Fibroblast of lung (primary cell): Measurements from ENCODE around the gene USP46. TPM values are rescaled to one million over a fixed set of nuclear protein-coding genes. Genes with fewer than 3 reads are reported as not detected.

Experiments used
- DNase-seq, 2 donors: peaks; one replicate each; pipeline versions ENCODE4 v3.0.0 to v3.0.0-alpha.2; 2010; ENCODE audit warnings: low read depth in 2 of 2
- H2AFZ ChIP-seq: 2 replicates; pipeline ENCODE4 v1.5.1; 2012; ENCODE audit warnings: low read length, control low read depth, inconsistent platforms
- H3K27ac ChIP-seq: 2 replicates; pipeline ENCODE4 v1.5.1; 2011; ENCODE audit warnings: low read length, control low read depth; ENCODE audit not compliant: insufficient read depth
- H3K27me3 ChIP-seq: 2 replicates; pipeline ENCODE4 v1.5.1; 2011; ENCODE audit warnings: mild to moderate bottlenecking, low read length; ENCODE audit not compliant: control insufficient read depth, insufficient read depth
- H3K36me3 ChIP-seq: 2 replicates; pipeline ENCODE4 v1.5.1; 2011; ENCODE audit warnings: low read length; ENCODE audit not compliant: control insufficient read depth, insufficient read depth
- H3K4me1 ChIP-seq: 2 replicates; pipeline ENCODE4 v1.5.1; 2011; ENCODE audit warnings: low read length; ENCODE audit not compliant: control insufficient read depth, insufficient read depth; ENCODE audit errors: extremely low read depth
- H3K4me2 ChIP-seq: 2 replicates; pipeline ENCODE4 v1.5.1; 2011; ENCODE audit warnings: low read length, control low read depth; ENCODE audit not compliant: insufficient read depth; ENCODE audit errors: extremely low read depth
- H3K4me3 ChIP-seq, 4 experiments: fragments of 200-600 bp in 1 of 4; sonication (generic) in 1 of 4; replicated peaks in 1 of 4; 2 replicates each; pipeline ENCODE4 v1.5.1; 2011 to 2016; ENCODE audit warnings: low read length in 4 of 4, low read depth in 3 of 4, mild to moderate bottlenecking in 3 of 4, control low read depth in 2 of 4, inconsistent platforms in 1 of 4, mixed read lengths in 1 of 4; ENCODE audit not compliant: insufficient read depth in 1 of 4; ENCODE audit errors: control extremely low read depth in 1 of 4
- H3K79me2 ChIP-seq: 2 replicates; pipeline ENCODE4 v1.5.1; 2012; ENCODE audit warnings: mild to moderate bottlenecking, low read length, inconsistent platforms; ENCODE audit not compliant: control insufficient read depth, insufficient read depth
- H3K9ac ChIP-seq: 2 replicates; pipeline ENCODE4 v1.5.1; 2011; ENCODE audit warnings: mild to moderate bottlenecking, low read length, control low read depth; ENCODE audit not compliant: insufficient read depth
- H3K9me3 ChIP-seq: 2 replicates; pipeline ENCODE4 v1.5.1; 2012; ENCODE audit warnings: low read depth, low read length; ENCODE audit not compliant: control insufficient read depth, insufficient read depth
- H4K20me1 ChIP-seq: 2 replicates; pipeline ENCODE4 v1.5.1; 2011; ENCODE audit warnings: low read length; ENCODE audit not compliant: control insufficient read depth, insufficient read depth; ENCODE audit errors: extremely low read depth
- EZH2 ChIP-seq: IDR thresholded peaks from 2 replicates; pipeline ENCODE4 v1.5.1; 2012; ENCODE audit warnings: low read length, control low read depth, mild to moderate bottlenecking; ENCODE audit errors: missing control alignments
- polyA plus RNA-seq, 2 donors: library from polyadenylated mRNA; depleted of rRNA in 1 of 2; stranded (reverse) in 1 of 2; unstranded in 1 of 2; fragments of >200 nt; gene quantifications; 2 replicates each; pipeline ENCODE4 v1.2.1, GENCODE V29; 2011 to 2012; ENCODE audit warnings: missing spikeins in 1 of 2
- total RNA-seq: library from RNA; depleted of rRNA; stranded (reverse); fragments of >200 nt; gene quantifications from 2 replicates; pipeline ENCODE4 v1.2.1, GENCODE V29; 2014
- TF ChIP-seq, protein P1 (sequence below), 2 donors: IDR thresholded peaks in 1 of 2; conservative IDR thresholded peaks in 1 of 2; 1 replicate in 1 of 2; 2 replicates in 1 of 2; pipeline ENCODE4 v1.5.1; 2011 to 2012; ENCODE audit warnings: low read length in 2 of 2, control low read depth in 1 of 2, inconsistent platforms in 1 of 2, low read depth in 1 of 2, mild to moderate bottlenecking in 1 of 2

The USP46 gene
- total and polyA plus RNA-seq, 2 donors (not counting 1 experiment from before 2014, with no cell fraction given) = 14.4 to 21.8 TPM

DNA sequence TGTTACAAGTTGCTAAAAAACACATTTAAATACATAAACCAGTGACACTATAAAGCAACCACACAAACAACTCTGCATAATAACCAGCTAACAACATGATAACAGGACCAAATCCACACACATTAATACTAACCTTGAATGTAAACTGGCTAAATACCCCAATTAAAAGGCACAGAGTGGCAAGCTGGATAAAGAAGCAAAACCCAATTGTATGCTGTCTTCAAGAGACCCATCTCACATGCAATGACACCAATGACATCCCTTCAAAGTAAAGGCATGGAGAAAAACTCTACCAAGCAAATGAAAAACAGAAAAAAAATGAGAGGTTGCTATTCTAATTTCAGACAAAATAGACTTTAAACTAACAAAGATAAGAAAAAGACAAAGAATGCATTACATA, 34.4 kb upstream of the USP46 start:
- H3K9me3 ChIP-seq = no peaks in the 10 kb centered on the region
- H3K4me3 ChIP-seq = no peak overlapping the region
- H4K20me1 ChIP-seq = no peaks in the 10 kb centered on the region
- no peak for DNase-seq
- no peaks in the 10 kb centered on the region for H3K27me3 ChIP-seq
- H3K9ac ChIP-seq = no peak overlapping the region
- H2AFZ ChIP-seq = no peak overlapping the region
- no peak overlapping the region for H3K27ac ChIP-seq
- no peaks in the 10 kb centered on the region for H3K36me3 ChIP-seq
- TF ChIP-seq, protein P1, sequence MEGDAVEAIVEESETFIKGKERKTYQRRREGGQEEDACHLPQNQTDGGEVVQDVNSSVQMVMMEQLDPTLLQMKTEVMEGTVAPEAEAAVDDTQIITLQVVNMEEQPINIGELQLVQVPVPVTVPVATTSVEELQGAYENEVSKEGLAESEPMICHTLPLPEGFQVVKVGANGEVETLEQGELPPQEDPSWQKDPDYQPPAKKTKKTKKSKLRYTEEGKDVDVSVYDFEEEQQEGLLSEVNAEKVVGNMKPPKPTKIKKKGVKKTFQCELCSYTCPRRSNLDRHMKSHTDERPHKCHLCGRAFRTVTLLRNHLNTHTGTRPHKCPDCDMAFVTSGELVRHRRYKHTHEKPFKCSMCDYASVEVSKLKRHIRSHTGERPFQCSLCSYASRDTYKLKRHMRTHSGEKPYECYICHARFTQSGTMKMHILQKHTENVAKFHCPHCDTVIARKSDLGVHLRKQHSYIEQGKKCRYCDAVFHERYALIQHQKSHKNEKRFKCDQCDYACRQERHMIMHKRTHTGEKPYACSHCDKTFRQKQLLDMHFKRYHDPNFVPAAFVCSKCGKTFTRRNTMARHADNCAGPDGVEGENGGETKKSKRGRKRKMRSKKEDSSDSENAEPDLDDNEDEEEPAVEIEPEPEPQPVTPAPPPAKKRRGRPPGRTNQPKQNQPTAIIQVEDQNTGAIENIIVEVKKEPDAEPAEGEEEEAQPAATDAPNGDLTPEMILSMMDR (conservative IDR thresholded peaks at IDR 0.05 in 1 of 2, IDR thresholded peaks at IDR 0.05 in 1 of 2; ENCODE audit: low read depth in 1 of 2, low read length in 2 of 2) = no peak
- no peak for TF ChIP-seq EZH2
- H3K4me2 ChIP-seq = no peak overlapping the region
- H3K4me1 ChIP-seq = no peaks in the 10 kb centered on the region
- H3K79me2 ChIP-seq = no peaks in the 10 kb centered on the region

DNA sequence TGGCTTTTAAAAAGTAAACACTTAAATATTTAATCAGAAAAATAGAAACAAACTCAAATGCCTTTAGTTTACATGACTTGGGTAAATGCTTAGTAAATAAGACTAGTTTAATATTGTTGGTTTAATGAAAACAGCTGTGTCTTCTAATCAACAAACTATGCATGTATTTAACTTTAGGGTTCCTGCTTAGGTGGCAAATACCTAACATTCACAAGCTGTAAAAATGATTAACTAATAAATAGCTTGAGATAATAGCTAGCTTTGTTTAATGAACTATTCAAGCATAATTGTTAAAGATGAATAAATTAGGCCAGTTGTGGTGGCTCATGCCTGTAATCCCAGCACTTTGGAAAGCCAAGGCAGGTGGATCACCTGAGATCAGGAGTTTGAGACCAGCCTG, 30.0 kb upstream of the USP46 start:
- Histone ChIP-seq H3K4me1 (no peaks in the 10 kb centered on the region), H3K4me3 (no peak overlapping the region), H3K9ac (no peak overlapping the region), H3K79me2 (no peaks in the 10 kb centered on the region), H4K20me1 (no peaks in the 10 kb centered on the region), H3K9me3 (no peaks in the 10 kb centered on the region), H3K27ac (no peak overlapping the region), H3K4me2 (no peak overlapping the region), H3K27me3 (no peaks in the 10 kb centered on the region), H3K36me3 (no peaks in the 10 kb centered on the region), H2AFZ (no peak overlapping the region)
- no peak for TF ChIP-seq EZH2
- TF ChIP-seq, protein P1 (conservative IDR thresholded peaks at IDR 0.05 in 1 of 2, IDR thresholded peaks at IDR 0.05 in 1 of 2; ENCODE audit: low read depth in 1 of 2, low read length in 2 of 2) = no peak
- no peak for DNase-seq

DNA sequence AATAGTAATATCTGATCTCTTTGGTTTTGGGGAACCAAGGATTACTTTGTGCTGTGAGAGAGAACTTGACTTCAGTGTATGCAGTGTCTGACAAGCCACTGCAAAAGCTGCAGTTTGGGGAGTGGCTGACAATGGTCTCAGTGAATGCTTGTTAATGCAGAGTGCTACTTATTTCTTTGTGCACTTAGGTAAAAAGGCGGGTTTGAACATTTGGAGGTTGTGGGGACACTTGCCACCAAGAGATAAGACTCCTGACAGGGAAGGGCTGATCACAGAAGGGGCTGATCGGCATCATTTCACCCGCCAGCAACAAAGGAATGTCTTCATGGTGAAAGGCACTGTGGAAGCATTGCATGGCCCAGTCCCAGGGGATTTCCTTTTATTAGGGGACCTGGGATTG, 28.6 kb upstream of the USP46 start:
- Histone ChIP-seq H3K27me3 (no peaks in the 10 kb centered on the region), H3K9me3 (no peaks in the 10 kb centered on the region), H3K4me2 (no peak overlapping the region), H4K20me1 (no peaks in the 10 kb centered on the region), H3K79me2 (no peaks in the 10 kb centered on the region), H3K9ac (no peak overlapping the region), H3K4me1 (no peaks in the 10 kb centered on the region), H3K27ac (no peak overlapping the region), H2AFZ (no peak overlapping the region), H3K36me3 (no peaks in the 10 kb centered on the region), H3K4me3 (no peak overlapping the region)
- TF ChIP-seq, protein P1 (conservative IDR thresholded peaks at IDR 0.05 in 1 of 2, IDR thresholded peaks at IDR 0.05 in 1 of 2; ENCODE audit: low read depth in 1 of 2, low read length in 2 of 2) = no peak
- no peak for DNase-seq
